ENCODE measurements around the gene NBEA.

Gene NBEA

DNA sequence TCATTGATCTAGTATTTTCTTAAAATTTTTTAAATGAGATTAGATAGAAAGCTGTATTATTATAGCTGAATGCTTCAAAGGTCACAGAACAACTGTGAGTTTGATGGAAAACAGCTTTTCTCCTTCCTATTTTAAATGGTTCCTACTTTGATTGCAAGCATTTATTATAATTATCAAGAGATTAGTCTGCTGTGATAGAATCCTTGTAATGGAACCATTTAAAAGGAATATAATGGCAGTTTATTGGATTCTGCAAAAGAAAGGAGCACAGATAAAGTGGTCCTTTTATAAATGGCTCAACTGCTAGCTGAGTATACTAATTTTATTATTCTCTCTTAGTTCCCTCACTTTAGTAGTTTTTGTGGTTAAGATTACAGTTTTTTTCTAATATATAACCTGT lies 447.5 kb downstream of the NBEA start:
- no peak for TF ChIP-seq ZFP69B (tag by site-specific recombination; IDR thresholded peaks at IDR 0.05)
- TF ChIP-seq ZNF654 (tag by site-specific recombination; IDR thresholded peaks at IDR 0.05; ENCODE audit: low read depth) = no peak
- Histone ChIP-seq H3K4me3 (ENCODE audit: low read depth, low read length) (no peak overlapping the region), H3K4me1 (ENCODE audit: control insufficient read depth, insufficient read depth, low read length) (peaks cover 8% of the 10 kb centered on the region; the same call in 1 of the 2 replicates), H3K9me3 (ENCODE audit: control insufficient read depth, insufficient read depth, low read depth, low read length) (no peaks in the 10 kb centered on the region), H3K36me3 (ENCODE audit: control insufficient read depth in 2 of 2, insufficient read depth in 1 of 2, low read length in 2 of 2) (no peaks in the 10 kb centered on the region), H3K27ac (ENCODE audit: extremely low read depth, low read depth, low read length) (no peak overlapping the region)
- ChIA-PET POLR2A (no interaction called here), CTCF (no interaction called here)

DNA sequence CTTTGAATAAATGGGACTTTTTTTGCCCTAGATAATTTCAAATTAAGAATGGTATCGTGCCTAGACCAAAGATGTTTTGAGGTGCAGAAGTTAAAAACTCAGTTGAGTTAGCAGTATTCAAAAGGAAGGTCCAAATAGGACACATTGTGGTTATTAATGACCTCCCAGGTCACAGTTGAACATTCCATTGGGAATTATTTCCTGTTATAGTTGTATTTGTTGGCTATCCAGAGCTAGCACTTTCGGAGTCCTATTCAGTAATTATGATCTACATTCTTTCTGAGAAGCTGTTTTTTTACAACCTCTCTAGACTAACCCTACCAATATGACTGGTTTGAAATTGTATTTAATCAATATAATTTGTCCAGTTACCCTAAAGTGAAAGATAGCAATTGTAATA lies 450.7 kb downstream of the NBEA start:
- no peak overlapping the region for H3K27ac ChIP-seq (ENCODE audit: extremely low read depth, low read depth, low read length)

DNA sequence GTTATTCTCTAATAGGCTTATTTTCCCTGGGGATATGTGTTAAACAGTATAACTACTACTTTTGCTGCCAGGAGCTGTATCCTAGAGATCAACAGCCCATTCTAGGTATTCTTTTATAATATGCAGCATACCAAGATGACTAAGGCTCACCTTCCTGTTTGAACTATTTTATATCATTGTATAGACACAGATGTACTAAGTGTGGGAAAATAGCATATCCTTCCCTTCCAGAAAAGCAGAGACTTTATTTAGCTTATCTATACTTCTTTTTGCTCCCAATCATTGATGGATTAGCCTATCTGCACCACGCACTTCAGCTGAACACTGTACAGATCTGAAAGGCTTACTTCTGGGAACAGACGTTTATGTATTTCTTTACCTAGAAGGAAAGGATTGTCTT lies 451.8 kb downstream of the NBEA start:
- Histone ChIP-seq H3K36me3 (ENCODE audit: control insufficient read depth in 2 of 2, insufficient read depth in 1 of 2, low read length in 2 of 2) (no peaks in the 10 kb centered on the region), H3K27ac (ENCODE audit: extremely low read depth, low read depth, low read length) (no peak overlapping the region), H3K9me3 (ENCODE audit: control insufficient read depth, insufficient read depth, low read depth, low read length) (no peaks in the 10 kb centered on the region), H3K4me3 (ENCODE audit: low read depth, low read length) (no peak overlapping the region), H3K4me1 (ENCODE audit: control insufficient read depth, insufficient read depth, low read length) (0 out of 2 replicates have a peak, but pooled peaks cover 3% of the 10 kb centered on the region)
- ChIA-PET CTCF (no interaction called here), POLR2A (no interaction called here)
- TF ChIP-seq, protein P1, sequence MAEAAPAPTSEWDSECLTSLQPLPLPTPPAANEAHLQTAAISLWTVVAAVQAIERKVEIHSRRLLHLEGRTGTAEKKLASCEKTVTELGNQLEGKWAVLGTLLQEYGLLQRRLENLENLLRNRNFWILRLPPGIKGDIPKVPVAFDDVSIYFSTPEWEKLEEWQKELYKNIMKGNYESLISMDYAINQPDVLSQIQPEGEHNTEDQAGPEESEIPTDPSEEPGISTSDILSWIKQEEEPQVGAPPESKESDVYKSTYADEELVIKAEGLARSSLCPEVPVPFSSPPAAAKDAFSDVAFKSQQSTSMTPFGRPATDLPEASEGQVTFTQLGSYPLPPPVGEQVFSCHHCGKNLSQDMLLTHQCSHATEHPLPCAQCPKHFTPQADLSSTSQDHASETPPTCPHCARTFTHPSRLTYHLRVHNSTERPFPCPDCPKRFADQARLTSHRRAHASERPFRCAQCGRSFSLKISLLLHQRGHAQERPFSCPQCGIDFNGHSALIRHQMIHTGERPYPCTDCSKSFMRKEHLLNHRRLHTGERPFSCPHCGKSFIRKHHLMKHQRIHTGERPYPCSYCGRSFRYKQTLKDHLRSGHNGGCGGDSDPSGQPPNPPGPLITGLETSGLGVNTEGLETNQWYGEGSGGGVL (tag by site-specific recombination; IDR thresholded peaks at IDR 0.05) = no peak
- TF ChIP-seq ZXDB (tag by site-specific recombination; IDR thresholded peaks at IDR 0.05) = no peak
- TF ChIP-seq ZNF530 (tag by site-specific recombination; IDR thresholded peaks at IDR 0.05; ENCODE audit: low read depth) = no peak
- TF ChIP-seq ZIC2 (tag by site-specific recombination; IDR thresholded peaks at IDR 0.05) = no peak
- TF ChIP-seq, protein P2, sequence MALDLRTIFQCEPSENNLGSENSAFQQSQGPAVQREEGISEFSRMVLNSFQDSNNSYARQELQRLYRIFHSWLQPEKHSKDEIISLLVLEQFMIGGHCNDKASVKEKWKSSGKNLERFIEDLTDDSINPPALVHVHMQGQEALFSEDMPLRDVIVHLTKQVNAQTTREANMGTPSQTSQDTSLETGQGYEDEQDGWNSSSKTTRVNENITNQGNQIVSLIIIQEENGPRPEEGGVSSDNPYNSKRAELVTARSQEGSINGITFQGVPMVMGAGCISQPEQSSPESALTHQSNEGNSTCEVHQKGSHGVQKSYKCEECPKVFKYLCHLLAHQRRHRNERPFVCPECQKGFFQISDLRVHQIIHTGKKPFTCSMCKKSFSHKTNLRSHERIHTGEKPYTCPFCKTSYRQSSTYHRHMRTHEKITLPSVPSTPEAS (tag by site-specific recombination; IDR thresholded peaks at IDR 0.05) = no peak
- no peak for TF ChIP-seq ZNF16 (tag by site-specific recombination; IDR thresholded peaks at IDR 0.05; ENCODE audit: low read depth)
- no peak for TF ChIP-seq GLI4 (tag by site-specific recombination; IDR thresholded peaks at IDR 0.05)
- TF ChIP-seq, protein P3, sequence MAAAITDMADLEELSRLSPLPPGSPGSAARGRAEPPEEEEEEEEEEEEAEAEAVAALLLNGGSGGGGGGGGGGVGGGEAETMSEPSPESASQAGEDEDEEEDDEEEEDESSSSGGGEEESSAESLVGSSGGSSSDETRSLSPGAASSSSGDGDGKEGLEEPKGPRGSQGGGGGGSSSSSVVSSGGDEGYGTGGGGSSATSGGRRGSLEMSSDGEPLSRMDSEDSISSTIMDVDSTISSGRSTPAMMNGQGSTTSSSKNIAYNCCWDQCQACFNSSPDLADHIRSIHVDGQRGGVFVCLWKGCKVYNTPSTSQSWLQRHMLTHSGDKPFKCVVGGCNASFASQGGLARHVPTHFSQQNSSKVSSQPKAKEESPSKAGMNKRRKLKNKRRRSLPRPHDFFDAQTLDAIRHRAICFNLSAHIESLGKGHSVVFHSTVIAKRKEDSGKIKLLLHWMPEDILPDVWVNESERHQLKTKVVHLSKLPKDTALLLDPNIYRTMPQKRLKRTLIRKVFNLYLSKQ (tag by site-specific recombination; IDR thresholded peaks at IDR 0.05; ENCODE audit: borderline replicate concordance) = no peak
- no peak for TF ChIP-seq ZNF112 (tag by site-specific recombination; IDR thresholded peaks at IDR 0.05)
- TF ChIP-seq YY2 (tag by site-specific recombination; IDR thresholded peaks at IDR 0.05) = no peak
- TF ChIP-seq SP2 (tag by site-specific recombination; IDR thresholded peaks at IDR 0.05) = no peak
- no peak for TF ChIP-seq HOXD13 (CRISPR knock-in tag; IDR thresholded peaks at IDR 0.05; ENCODE audit: borderline replicate concordance)
- TF ChIP-seq, protein P4, sequence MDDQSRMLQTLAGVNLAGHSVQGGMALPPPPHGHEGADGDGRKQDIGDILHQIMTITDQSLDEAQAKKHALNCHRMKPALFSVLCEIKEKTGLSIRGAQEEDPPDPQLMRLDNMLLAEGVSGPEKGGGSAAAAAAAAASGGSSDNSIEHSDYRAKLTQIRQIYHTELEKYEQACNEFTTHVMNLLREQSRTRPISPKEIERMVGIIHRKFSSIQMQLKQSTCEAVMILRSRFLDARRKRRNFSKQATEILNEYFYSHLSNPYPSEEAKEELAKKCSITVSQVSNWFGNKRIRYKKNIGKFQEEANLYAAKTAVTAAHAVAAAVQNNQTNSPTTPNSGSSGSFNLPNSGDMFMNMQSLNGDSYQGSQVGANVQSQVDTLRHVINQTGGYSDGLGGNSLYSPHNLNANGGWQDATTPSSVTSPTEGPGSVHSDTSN (CRISPR knock-in tag; IDR thresholded peaks at IDR 0.05) = no peak
- TF ChIP-seq ZNF155 (tag by site-specific recombination; IDR thresholded peaks at IDR 0.05) = no peak
- no peak for TF ChIP-seq GLIS2 (tag by site-specific recombination; IDR thresholded peaks at IDR 0.05)
- no peak for TF ChIP-seq ZNF2 (tag by site-specific recombination; IDR thresholded peaks at IDR 0.05)

More for the DNA sequence above, 450.7 kb downstream of the NBEA start:
- no peak for TF ChIP-seq SALL2 (tag by site-specific recombination; IDR thresholded peaks at IDR 0.05; ENCODE audit: borderline replicate concordance)
- TF ChIP-seq ZNF843 (tag by site-specific recombination; IDR thresholded peaks at IDR 0.05) = no peak
- TF ChIP-seq ZNF544 (tag by site-specific recombination; IDR thresholded peaks at IDR 0.05) = no peak
- TF ChIP-seq, protein P5, sequence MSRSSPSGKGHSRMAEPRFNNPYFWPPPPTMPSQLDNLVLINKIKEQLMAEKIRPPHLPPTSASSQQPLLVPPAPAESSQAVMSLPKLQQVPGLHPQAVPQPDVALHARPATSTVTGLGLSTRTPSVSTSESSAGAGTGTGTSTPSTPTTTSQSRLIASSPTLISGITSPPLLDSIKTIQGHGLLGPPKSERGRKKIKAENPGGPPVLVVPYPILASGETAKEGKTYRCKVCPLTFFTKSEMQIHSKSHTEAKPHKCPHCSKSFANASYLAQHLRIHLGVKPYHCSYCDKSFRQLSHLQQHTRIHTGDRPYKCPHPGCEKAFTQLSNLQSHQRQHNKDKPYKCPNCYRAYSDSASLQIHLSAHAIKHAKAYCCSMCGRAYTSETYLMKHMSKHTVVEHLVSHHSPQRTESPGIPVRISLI (tag by site-specific recombination; IDR thresholded peaks at IDR 0.05) = no peak
- no peak for TF ChIP-seq ZNF433 (tag by site-specific recombination; IDR thresholded peaks at IDR 0.05; ENCODE audit: low read depth)
- no peak for TF ChIP-seq ZBTB1 (tag by site-specific recombination; IDR thresholded peaks at IDR 0.05)
- no peak for TF ChIP-seq OSR2 (tag by site-specific recombination; IDR thresholded peaks at IDR 0.05)
- TF ChIP-seq GLIS2 (tag by site-specific recombination; IDR thresholded peaks at IDR 0.05) = no peak
- TF ChIP-seq ZNF76 (tag by site-specific recombination; IDR thresholded peaks at IDR 0.05; ENCODE audit: borderline replicate concordance, low read depth) = no peak
- TF ChIP-seq, protein P6, sequence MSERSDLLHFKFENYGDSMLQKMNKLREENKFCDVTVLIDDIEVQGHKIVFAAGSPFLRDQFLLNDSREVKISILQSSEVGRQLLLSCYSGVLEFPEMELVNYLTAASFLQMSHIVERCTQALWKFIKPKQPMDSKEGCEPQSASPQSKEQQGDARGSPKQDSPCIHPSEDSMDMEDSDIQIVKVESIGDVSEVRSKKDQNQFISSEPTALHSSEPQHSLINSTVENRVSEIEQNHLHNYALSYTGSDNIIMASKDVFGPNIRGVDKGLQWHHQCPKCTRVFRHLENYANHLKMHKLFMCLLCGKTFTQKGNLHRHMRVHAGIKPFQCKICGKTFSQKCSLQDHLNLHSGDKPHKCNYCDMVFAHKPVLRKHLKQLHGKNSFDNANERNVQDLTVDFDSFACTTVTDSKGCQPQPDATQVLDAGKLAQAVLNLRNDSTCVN (tag by site-specific recombination; optimal IDR thresholded peaks at IDR 0.05) = no peak
- no peak for TF ChIP-seq ZNF2 (tag by site-specific recombination; IDR thresholded peaks at IDR 0.05)
- no peak for TF ChIP-seq ZNF202 (tag by site-specific recombination; IDR thresholded peaks at IDR 0.05; ENCODE audit: borderline replicate concordance)
- no peak for TF ChIP-seq ZNF658 (tag by site-specific recombination; IDR thresholded peaks at IDR 0.05)
- TF ChIP-seq ZNF24 (tag by site-specific recombination; IDR thresholded peaks at IDR 0.05) = no peak
- ChIA-PET POLR2A (no interaction called here), CTCF (no interaction called here)
- no peak overlapping the region for H3K4me3 ChIP-seq (ENCODE audit: low read depth, low read length)
- peaks cover 8% of the 10 kb centered on the region; the same call in 1 of the 2 replicates for H3K4me1 ChIP-seq (ENCODE audit: control insufficient read depth, insufficient read depth, low read length)
- no peaks in the 10 kb centered on the region for H3K36me3 ChIP-seq (ENCODE audit: control insufficient read depth in 2 of 2, insufficient read depth in 1 of 2, low read length in 2 of 2)
- H3K9me3 ChIP-seq (ENCODE audit: control insufficient read depth, insufficient read depth, low read depth, low read length) = no peaks in the 10 kb centered on the region
